ENCODE results near the gene BRIP1. TPM values are rescaled to one million over a fixed set of nuclear protein-coding genes. Genes with fewer than 3 reads are reported as not detected.

BRIP1 gene
- total RNA-seq, 1 donor from 2014 or later, result 2.4 TPM

DNA sequence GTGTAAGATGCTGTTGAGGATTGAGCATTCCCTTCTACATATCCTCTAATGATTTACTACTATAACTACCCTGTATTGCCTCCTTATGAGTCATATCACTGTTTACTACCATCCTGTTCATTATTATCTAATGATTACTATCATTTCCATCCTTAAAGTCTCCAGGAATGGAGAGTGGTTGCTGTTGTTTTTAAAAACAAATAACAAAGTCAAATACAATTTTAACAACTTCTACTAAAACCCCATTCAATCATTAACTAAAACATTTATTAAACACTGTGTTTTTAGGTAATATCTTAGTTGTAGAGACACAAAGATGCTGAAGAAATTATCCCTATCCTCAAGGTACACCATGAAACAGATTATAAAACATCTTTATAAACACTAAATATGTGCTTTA is 126.9 kb downstream of the BRIP1 start:
- Mint-ChIP-seq H3K9me3 (ENCODE audit: unreplicated experiment) (peaks cover 2% of the 10 kb centered on the region), H3K27me3 (ENCODE audit: unreplicated experiment) (no peaks in the 10 kb centered on the region), H3K4me1 (ENCODE audit: low read depth, unreplicated experiment) (peaks cover 6% of the 10 kb centered on the region), H3K27ac (ENCODE audit: unreplicated experiment) (no peak overlapping the region), H3K4me3 (ENCODE audit: unreplicated experiment) (no peak overlapping the region), H3K36me3 (ENCODE audit: unreplicated experiment) (peaks cover 9% of the 10 kb centered on the region)
- DNase-seq, result no peak
- TF ChIP-seq, protein P1, sequence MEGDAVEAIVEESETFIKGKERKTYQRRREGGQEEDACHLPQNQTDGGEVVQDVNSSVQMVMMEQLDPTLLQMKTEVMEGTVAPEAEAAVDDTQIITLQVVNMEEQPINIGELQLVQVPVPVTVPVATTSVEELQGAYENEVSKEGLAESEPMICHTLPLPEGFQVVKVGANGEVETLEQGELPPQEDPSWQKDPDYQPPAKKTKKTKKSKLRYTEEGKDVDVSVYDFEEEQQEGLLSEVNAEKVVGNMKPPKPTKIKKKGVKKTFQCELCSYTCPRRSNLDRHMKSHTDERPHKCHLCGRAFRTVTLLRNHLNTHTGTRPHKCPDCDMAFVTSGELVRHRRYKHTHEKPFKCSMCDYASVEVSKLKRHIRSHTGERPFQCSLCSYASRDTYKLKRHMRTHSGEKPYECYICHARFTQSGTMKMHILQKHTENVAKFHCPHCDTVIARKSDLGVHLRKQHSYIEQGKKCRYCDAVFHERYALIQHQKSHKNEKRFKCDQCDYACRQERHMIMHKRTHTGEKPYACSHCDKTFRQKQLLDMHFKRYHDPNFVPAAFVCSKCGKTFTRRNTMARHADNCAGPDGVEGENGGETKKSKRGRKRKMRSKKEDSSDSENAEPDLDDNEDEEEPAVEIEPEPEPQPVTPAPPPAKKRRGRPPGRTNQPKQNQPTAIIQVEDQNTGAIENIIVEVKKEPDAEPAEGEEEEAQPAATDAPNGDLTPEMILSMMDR (IDR thresholded peaks at IDR 0.05; ENCODE audit: partially characterized antibody, unreplicated experiment), result no peak

DNA sequence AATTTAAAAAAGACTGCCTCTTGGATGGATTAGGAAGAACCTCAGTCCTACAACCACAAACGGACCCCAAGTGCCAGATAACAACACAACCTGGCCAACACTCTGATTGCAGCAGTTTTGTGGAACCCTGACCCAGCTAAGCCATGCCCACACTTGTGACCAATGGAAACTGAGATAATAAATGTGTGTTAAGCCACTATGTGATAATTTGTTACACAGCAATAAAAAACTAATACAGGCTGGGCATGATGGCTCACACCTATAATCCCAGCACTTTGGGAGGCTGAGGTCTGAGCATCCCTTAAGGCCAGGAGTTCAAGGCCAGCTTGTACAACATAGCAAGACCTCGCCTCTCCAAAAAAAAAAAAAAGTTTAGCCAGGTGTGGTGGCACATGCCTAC is 127.5 kb downstream of the BRIP1 start:
- peaks cover 6% of the 10 kb centered on the region for H3K4me1 Mint-ChIP-seq (ENCODE audit: low read depth, unreplicated experiment)
- no peak overlapping the region for H3K4me3 Mint-ChIP-seq (ENCODE audit: unreplicated experiment)
- H3K9me3 Mint-ChIP-seq (ENCODE audit: unreplicated experiment), result peaks cover 2% of the 10 kb centered on the region
- DNase-seq, result no peak
- no peaks in the 10 kb centered on the region for H3K27me3 Mint-ChIP-seq (ENCODE audit: unreplicated experiment)
- peaks cover 4% of the 10 kb centered on the region for H3K36me3 Mint-ChIP-seq (ENCODE audit: unreplicated experiment)
- no peak overlapping the region for H3K27ac Mint-ChIP-seq (ENCODE audit: unreplicated experiment)
- TF ChIP-seq, protein P1 (IDR thresholded peaks at IDR 0.05; ENCODE audit: partially characterized antibody, unreplicated experiment), result no peak

DNA sequence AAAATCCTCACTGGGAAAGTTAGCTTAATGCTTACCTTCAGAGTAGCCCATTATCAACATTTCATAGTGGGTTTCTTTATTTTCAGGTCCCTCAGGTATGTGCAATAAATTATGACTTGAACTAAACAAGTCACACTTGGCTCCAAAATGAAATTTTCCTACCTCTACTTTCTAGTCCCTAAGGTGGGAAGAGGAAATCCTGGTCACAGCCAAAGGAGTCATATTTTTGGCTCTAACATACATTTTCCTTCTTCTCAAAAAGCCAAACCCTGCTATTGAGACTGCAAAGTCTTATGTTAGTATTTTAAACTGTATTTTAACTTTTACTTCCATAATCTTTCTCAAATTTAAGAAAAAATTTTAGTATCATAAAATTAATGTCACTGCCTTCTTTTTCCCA is 128.9 kb downstream of the BRIP1 start:
- Mint-ChIP-seq H3K4me1 (ENCODE audit: low read depth, unreplicated experiment) (no peaks in the 10 kb centered on the region), H3K36me3 (ENCODE audit: unreplicated experiment) (peaks cover 4% of the 10 kb centered on the region), H3K27ac (ENCODE audit: unreplicated experiment) (no peak overlapping the region), H3K9me3 (ENCODE audit: unreplicated experiment) (peaks cover 2% of the 10 kb centered on the region), H3K27me3 (ENCODE audit: unreplicated experiment) (no peaks in the 10 kb centered on the region), H3K4me3 (ENCODE audit: unreplicated experiment) (no peak overlapping the region)
- DNase-seq, result no peak
- TF ChIP-seq, protein P1 (IDR thresholded peaks at IDR 0.05; ENCODE audit: partially characterized antibody, unreplicated experiment), result no peak

DNA sequence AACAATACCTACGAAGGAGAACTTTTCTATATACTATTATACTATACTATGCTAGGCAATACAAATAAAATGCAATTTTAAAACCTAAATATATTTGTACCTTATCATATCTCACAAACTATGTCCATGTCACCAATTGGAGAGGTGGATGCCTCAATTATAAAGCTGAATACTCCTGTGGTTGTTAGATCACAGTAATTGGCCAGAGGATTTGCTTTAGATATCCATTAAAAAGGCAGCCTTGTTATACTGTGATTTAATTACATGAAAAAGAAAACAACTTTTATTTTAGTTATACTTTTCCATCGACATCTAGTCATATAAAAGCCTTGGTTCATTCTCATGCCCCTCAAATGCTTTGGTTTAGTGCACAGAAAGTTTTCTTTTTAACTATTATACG is 129.3 kb downstream of the BRIP1 start:
- TF ChIP-seq, protein P1 (IDR thresholded peaks at IDR 0.05; ENCODE audit: partially characterized antibody, unreplicated experiment), result no peak
- no peaks in the 10 kb centered on the region for H3K4me1 Mint-ChIP-seq (ENCODE audit: low read depth, unreplicated experiment)

DNA sequence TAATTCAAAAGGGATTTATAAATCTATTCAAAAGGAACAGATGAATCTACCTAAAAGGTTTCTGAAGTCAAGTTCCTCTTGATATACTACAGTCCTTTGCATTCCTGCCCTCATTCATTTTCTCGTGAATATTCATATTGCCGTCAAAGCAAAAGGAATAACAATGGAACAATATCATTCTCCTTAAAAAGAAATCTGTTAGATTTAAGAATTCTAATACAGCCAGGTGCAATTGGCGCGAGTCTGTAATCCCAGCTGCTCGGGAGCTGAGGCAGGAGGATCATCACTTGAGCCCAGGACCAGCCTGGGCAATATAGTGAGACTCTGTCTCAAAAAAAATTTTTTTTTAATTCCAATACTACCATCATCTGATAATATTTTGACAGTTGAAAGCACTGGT is 130.3 kb downstream of the BRIP1 start:
- TF ChIP-seq, protein P1 (IDR thresholded peaks at IDR 0.05; ENCODE audit: partially characterized antibody, unreplicated experiment), result no peak
- H3K4me1 Mint-ChIP-seq (ENCODE audit: low read depth, unreplicated experiment), result no peaks in the 10 kb centered on the region
- no peak for DNase-seq
- H3K9me3 Mint-ChIP-seq (ENCODE audit: unreplicated experiment), result peaks cover 2% of the 10 kb centered on the region
- H3K4me3 Mint-ChIP-seq (ENCODE audit: unreplicated experiment), result no peak overlapping the region
- no peaks in the 10 kb centered on the region for H3K27me3 Mint-ChIP-seq (ENCODE audit: unreplicated experiment)
- no peak overlapping the region for H3K27ac Mint-ChIP-seq (ENCODE audit: unreplicated experiment)
- H3K36me3 Mint-ChIP-seq (ENCODE audit: unreplicated experiment), result peaks cover 4% of the 10 kb centered on the region

More for the DNA sequence above, 129.3 kb downstream of the BRIP1 start:
- Mint-ChIP-seq H3K27ac (ENCODE audit: unreplicated experiment) (no peak overlapping the region), H3K36me3 (ENCODE audit: unreplicated experiment) (peaks cover 4% of the 10 kb centered on the region), H3K4me3 (ENCODE audit: unreplicated experiment) (no peak overlapping the region), H3K27me3 (ENCODE audit: unreplicated experiment) (no peaks in the 10 kb centered on the region), H3K9me3 (ENCODE audit: unreplicated experiment) (peaks cover 2% of the 10 kb centered on the region)
- no peak for DNase-seq

Measured in glutamatergic neuron (in vitro differentiated cells).